ENCODE data around the gene PRPF19. TPM values are rescaled to one million over a fixed set of nuclear protein-coding genes. Genes with fewer than 3 reads are reported as not detected.
A peak's percentile ranks its signal among the peaks of the same experiment; 100 is the strongest.

PRPF19 gene
- polyA plus RNA-seq, 2 of the 4 experiments (the other 2 are of a cell fraction): 41.1 to 177 TPM

DNA sequence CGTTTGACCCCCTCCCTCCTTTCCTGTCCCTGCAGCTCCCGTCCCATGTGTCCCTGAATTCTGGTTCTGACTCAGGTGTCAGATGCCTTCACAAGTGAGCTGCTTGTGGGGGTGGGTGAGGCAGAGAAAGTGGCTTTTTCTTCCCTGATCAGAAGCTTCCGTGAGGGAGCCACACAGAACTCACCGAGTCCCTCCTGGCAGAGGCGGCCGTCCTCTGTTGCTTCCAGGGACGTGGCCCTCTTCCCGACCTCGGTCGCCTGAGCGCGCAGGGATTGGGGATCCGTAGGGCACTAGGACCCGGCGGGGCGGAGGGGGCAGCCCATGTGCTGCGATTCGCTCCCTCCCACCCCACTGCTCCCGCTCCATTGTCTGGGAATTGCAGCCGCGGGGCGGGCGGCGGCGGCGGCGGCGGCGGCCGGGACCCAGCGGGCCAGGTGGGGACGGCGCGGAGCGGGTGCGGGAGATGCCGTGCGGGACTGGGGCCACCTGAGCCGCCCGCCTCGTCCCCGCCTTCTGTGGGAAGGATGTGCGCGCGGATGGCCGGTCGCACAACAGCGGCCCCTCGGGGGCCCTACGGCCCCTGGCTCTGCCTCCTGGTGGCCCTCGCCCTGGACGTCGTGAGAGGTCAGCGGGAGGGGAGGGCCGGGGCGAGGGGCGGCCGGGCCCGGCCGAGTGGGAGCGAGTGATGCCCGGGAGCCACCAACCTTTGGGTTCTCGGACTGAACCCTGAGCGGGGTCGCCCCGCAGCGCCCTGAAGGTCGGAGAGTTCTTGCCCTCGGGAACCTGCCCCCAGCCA, 17.9 kb upstream of the PRPF19 start, which contains the start of gene TMEM132A (continued):
- TF ChIP-seq, protein P1, sequence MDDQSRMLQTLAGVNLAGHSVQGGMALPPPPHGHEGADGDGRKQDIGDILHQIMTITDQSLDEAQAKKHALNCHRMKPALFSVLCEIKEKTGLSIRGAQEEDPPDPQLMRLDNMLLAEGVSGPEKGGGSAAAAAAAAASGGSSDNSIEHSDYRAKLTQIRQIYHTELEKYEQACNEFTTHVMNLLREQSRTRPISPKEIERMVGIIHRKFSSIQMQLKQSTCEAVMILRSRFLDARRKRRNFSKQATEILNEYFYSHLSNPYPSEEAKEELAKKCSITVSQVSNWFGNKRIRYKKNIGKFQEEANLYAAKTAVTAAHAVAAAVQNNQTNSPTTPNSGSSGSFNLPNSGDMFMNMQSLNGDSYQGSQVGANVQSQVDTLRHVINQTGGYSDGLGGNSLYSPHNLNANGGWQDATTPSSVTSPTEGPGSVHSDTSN (IDR thresholded peaks at IDR 0.05): no peak
- no peak for TF ChIP-seq GATA3 (IDR thresholded peaks at IDR 0.05; ENCODE audit: borderline replicate concordance)
- TF ChIP-seq, protein P2, sequence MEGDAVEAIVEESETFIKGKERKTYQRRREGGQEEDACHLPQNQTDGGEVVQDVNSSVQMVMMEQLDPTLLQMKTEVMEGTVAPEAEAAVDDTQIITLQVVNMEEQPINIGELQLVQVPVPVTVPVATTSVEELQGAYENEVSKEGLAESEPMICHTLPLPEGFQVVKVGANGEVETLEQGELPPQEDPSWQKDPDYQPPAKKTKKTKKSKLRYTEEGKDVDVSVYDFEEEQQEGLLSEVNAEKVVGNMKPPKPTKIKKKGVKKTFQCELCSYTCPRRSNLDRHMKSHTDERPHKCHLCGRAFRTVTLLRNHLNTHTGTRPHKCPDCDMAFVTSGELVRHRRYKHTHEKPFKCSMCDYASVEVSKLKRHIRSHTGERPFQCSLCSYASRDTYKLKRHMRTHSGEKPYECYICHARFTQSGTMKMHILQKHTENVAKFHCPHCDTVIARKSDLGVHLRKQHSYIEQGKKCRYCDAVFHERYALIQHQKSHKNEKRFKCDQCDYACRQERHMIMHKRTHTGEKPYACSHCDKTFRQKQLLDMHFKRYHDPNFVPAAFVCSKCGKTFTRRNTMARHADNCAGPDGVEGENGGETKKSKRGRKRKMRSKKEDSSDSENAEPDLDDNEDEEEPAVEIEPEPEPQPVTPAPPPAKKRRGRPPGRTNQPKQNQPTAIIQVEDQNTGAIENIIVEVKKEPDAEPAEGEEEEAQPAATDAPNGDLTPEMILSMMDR (IDR thresholded peaks at IDR 0.05): peak; percentile 15; the same call in 1 of the 3 replicates
- TF ChIP-seq KDM5A (IDR thresholded peaks at IDR 0.05): no peak
- TF ChIP-seq TP53 (CRISPR knock-in tag; IDR thresholded peaks at IDR 0.05): no peak
- TF ChIP-seq MAFK (IDR thresholded peaks at IDR 0.05; ENCODE audit: partially characterized antibody): no peak
- no peak for TF ChIP-seq CBX8 (IDR thresholded peaks at IDR 0.05)
- no peak for TF ChIP-seq POLR2AphosphoS2 (conservative IDR thresholded peaks at IDR 0.05; ENCODE audit: low read length)
- TF ChIP-seq EP300 (IDR thresholded peaks at IDR 0.05): no peak
- no peak for TF ChIP-seq ZNF302 (CRISPR knock-in tag; IDR thresholded peaks at IDR 0.05)
- TF ChIP-seq SMC3 (IDR thresholded peaks at IDR 0.05): no peak
- TF ChIP-seq TFCP2L1 (CRISPR knock-in tag; IDR thresholded peaks at IDR 0.05): no peak
- peak; percentile 63; the same call in 1 of the 2 replicates for TF ChIP-seq KDM1A (IDR thresholded peaks at IDR 0.05; ENCODE audit: low read depth)
- no peak for TF ChIP-seq CEBPB (IDR thresholded peaks at IDR 0.05)
- no peak for TF ChIP-seq RNF2 (IDR thresholded peaks at IDR 0.05; ENCODE audit: borderline replicate concordance, low read depth)
- TF ChIP-seq, protein P3, sequence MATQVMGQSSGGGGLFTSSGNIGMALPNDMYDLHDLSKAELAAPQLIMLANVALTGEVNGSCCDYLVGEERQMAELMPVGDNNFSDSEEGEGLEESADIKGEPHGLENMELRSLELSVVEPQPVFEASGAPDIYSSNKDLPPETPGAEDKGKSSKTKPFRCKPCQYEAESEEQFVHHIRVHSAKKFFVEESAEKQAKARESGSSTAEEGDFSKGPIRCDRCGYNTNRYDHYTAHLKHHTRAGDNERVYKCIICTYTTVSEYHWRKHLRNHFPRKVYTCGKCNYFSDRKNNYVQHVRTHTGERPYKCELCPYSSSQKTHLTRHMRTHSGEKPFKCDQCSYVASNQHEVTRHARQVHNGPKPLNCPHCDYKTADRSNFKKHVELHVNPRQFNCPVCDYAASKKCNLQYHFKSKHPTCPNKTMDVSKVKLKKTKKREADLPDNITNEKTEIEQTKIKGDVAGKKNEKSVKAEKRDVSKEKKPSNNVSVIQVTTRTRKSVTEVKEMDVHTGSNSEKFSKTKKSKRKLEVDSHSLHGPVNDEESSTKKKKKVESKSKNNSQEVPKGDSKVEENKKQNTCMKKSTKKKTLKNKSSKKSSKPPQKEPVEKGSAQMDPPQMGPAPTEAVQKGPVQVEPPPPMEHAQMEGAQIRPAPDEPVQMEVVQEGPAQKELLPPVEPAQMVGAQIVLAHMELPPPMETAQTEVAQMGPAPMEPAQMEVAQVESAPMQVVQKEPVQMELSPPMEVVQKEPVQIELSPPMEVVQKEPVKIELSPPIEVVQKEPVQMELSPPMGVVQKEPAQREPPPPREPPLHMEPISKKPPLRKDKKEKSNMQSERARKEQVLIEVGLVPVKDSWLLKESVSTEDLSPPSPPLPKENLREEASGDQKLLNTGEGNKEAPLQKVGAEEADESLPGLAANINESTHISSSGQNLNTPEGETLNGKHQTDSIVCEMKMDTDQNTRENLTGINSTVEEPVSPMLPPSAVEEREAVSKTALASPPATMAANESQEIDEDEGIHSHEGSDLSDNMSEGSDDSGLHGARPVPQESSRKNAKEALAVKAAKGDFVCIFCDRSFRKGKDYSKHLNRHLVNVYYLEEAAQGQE (IDR thresholded peaks at IDR 0.05): no peak
- no peak for TF ChIP-seq RCOR1 (IDR thresholded peaks at IDR 0.05; ENCODE audit: low read depth, low read length)
- TF ChIP-seq HEYL (CRISPR knock-in tag; IDR thresholded peaks at IDR 0.05): no peak
- TF ChIP-seq, protein P4, sequence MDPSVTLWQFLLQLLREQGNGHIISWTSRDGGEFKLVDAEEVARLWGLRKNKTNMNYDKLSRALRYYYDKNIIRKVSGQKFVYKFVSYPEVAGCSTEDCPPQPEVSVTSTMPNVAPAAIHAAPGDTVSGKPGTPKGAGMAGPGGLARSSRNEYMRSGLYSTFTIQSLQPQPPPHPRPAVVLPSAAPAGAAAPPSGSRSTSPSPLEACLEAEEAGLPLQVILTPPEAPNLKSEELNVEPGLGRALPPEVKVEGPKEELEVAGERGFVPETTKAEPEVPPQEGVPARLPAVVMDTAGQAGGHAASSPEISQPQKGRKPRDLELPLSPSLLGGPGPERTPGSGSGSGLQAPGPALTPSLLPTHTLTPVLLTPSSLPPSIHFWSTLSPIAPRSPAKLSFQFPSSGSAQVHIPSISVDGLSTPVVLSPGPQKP (IDR thresholded peaks at IDR 0.05; ENCODE audit: low read depth, low read length): no peak
- TF ChIP-seq MAZ (IDR thresholded peaks at IDR 0.05; ENCODE audit: borderline replicate concordance, low read depth, low read length): no peak
- TF ChIP-seq HOXB13 (CRISPR knock-in tag; IDR thresholded peaks at IDR 0.05; ENCODE audit: low read depth): no peak
- TF ChIP-seq EHMT2 (IDR thresholded peaks at IDR 0.05; ENCODE audit: low read depth): no peak
- no peak for TF ChIP-seq HOXB5 (CRISPR knock-in tag; IDR thresholded peaks at IDR 0.05)
- peak; percentile 85 for TF ChIP-seq MYC (IDR thresholded peaks at IDR 0.05; ENCODE audit: borderline replicate concordance, low read length)
- TF ChIP-seq HOXA7 (CRISPR knock-in tag; IDR thresholded peaks at IDR 0.05): no peak
- TF ChIP-seq, protein P5, sequence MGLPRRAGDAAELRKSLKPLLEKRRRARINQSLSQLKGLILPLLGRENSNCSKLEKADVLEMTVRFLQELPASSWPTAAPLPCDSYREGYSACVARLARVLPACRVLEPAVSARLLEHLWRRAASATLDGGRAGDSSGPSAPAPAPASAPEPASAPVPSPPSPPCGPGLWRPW (IDR thresholded peaks at IDR 0.05): no peak
- TF ChIP-seq RAD21 (conservative IDR thresholded peaks at IDR 0.05 in 1 of 2, IDR thresholded peaks at IDR 0.05 in 1 of 2): no peak
- no peak for TF ChIP-seq NR3C1 (IDR thresholded peaks at IDR 0.05)
- no peak for TF ChIP-seq FOSL2 (IDR thresholded peaks at IDR 0.05)
- TF ChIP-seq FOSL2 (CRISPR knock-in tag; IDR thresholded peaks at IDR 0.05): no peak
- TF ChIP-seq, protein P6, sequence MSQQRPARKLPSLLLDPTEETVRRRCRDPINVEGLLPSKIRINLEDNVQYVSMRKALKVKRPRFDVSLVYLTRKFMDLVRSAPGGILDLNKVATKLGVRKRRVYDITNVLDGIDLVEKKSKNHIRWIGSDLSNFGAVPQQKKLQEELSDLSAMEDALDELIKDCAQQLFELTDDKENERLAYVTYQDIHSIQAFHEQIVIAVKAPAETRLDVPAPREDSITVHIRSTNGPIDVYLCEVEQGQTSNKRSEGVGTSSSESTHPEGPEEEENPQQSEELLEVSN (IDR thresholded peaks at IDR 0.05; ENCODE audit: borderline replicate concordance, low read depth): peak; percentile 85
- TF ChIP-seq ZC3H11A (IDR thresholded peaks at IDR 0.05): no peak
- no peak for TF ChIP-seq CHD2 (IDR thresholded peaks at IDR 0.05; ENCODE audit: low read length, partially characterized antibody)
- no peak for TF ChIP-seq EHF (CRISPR knock-in tag; IDR thresholded peaks at IDR 0.05)

Measured in A549 (cell line).